H1 (cell line): ENCODE measurements around the gene TCHP. TPM values are rescaled to one million over a fixed set of nuclear protein-coding genes. Genes with fewer than 3 reads are reported as not detected.

Experiments
- CEBPB ChIP-seq: IDR thresholded peaks from 2 replicates; pipeline ENCODE4 v1.6.1; 2012; ENCODE audit warnings: low read depth, low read length
- CHD7 ChIP-seq: fragments of 300-600 bp; sonication (generic); IDR thresholded peaks from 2 replicates; pipeline ENCODE4 v1.7.1; 2012; ENCODE audit warnings: low read length, moderate library complexity, mild to moderate bottlenecking, inconsistent platforms; ENCODE audit not compliant: insufficient replicate concordance
- CTCF ChIP-seq, 3 experiments: IDR thresholded peaks; 1 replicate in 2 of 3; 2 replicates in 1 of 3; pipeline versions ENCODE4 v1.5.1 to v1.6.1; 2011; ENCODE audit warnings: low read length in 3 of 3, mild to moderate bottlenecking in 3 of 3, inconsistent platforms in 2 of 3, low read depth in 1 of 3, moderate library complexity in 1 of 3; ENCODE audit not compliant: insufficient read depth in 1 of 3; ENCODE audit errors: control extremely low read depth in 1 of 3
- KDM4A ChIP-seq: IDR thresholded peaks from one replicate; pipeline ENCODE4 v1.7.1; 2012; ENCODE audit warnings: low read depth, mild to moderate bottlenecking, moderate library complexity, low read length, inconsistent platforms; ENCODE audit not compliant: severe bottlenecking
- NANOG ChIP-seq: IDR thresholded peaks from 2 replicates; pipeline ENCODE4 v1.6.1; 2011; ENCODE audit warnings: low read length, low read depth, mild to moderate bottlenecking, inconsistent platforms; ENCODE audit not compliant: insufficient read depth, poor library complexity, severe bottlenecking
- SIN3A ChIP-seq, 2 experiments: IDR thresholded peaks in 1 of 2; conservative IDR thresholded peaks in 1 of 2; 2 replicates each; pipeline ENCODE4 v1.6.1; 2011 to 2012; ENCODE audit warnings: low read length in 2 of 2, improper control_type of control experiment in 1 of 2, low read depth in 1 of 2, mild to moderate bottlenecking in 1 of 2
- SIRT6 ChIP-seq: IDR thresholded peaks from one replicate; pipeline ENCODE4 v1.7.1; 2012; ENCODE audit warnings: low read length, inconsistent platforms
- SP2 ChIP-seq: IDR thresholded peaks from 2 replicates; pipeline ENCODE4 v1.6.1; 2012; ENCODE audit warnings: mild to moderate bottlenecking, low read length, inconsistent platforms
- TCF12 ChIP-seq: IDR thresholded peaks from 2 replicates; pipeline ENCODE4 v1.6.1; 2011; ENCODE audit warnings: low read depth, mild to moderate bottlenecking, low read length
- polyA plus RNA-seq, 7 experiments: library from polyadenylated mRNA; depleted of rRNA in 3 of 7; stranded (reverse) in 5 of 7; unstranded in 2 of 7; fragments of >200 nt in 5 of 7; fragments of 200-250 nt in 2 of 7; gene quantifications; 1 replicate in 5 of 7; 2 replicates in 1 of 7; 4 replicates in 1 of 7; pipeline versions ENCODE4 v1.2.1 to v1.2.3, GENCODE V29; 2011 to 2013; ENCODE audit warnings: missing spikeins in 2 of 7, mixed read lengths in 2 of 7
- total RNA-seq: library from RNA; stranded (reverse); fragmentation: NEBNext Ultra II Directional; extraction: Animal tissue kit (Norgen Biotek cat#: 25700); gene quantifications from 2 replicates; pipeline ENCODE4 v1.2.1, GENCODE V29; 2021

Gene TCHP
- total and polyA plus RNA-seq, 2 of the 8 experiments (the other 6 are each of a cell fraction or from before 2014, with no cell fraction given), result 2.8 to 4.5 TPM

DNA sequence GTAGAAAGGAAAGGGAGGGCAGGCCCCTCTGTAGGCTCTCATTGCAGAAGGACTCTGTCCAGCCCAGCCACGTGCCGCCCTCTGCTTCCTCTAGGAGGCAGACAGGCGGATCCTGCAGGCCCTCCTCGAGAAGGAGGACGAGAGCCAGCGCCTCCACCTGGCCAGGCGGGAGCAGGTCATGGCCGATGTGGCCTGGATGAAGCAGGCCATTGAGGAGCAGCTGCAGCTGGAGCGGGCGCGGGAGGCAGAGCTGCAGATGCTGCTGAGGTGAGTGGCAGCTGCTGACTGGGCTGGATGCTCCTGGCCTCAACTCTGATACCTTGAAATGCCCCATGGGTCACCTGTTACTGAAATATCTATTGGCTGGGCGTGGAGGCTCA, 10.9 kb downstream of the TCHP start (continued):
- no peak for TF ChIP-seq CHD7
- TF ChIP-seq TCF12, result 0 out of 2 replicates have a peak, but pooled peaks have one; percentile 47
- TF ChIP-seq KDM4A, result no peak
- TF ChIP-seq CTCF (IDR thresholded peaks at IDR 0.05; ENCODE audit: control extremely low read depth in 1 of 3, insufficient read depth in 1 of 3, low read depth in 1 of 3, low read length in 3 of 3), result peak; percentile 99 to 100 (median 99)
- TF ChIP-seq SIRT6, result no peak
- TF ChIP-seq SP2, result no peak
- no peak for TF ChIP-seq NANOG
- TF ChIP-seq SIN3A (conservative IDR thresholded peaks at IDR 0.05 in 1 of 2, IDR thresholded peaks at IDR 0.05 in 1 of 2; ENCODE audit: low read depth in 1 of 2, low read length in 2 of 2), result no peak
- TF ChIP-seq CEBPB, result no peak
